HepG2 (cell line): ENCODE measurements around the gene HSPB6. TPM values are rescaled to one million over a fixed set of nuclear protein-coding genes. Genes with fewer than 3 reads are reported as not detected.

ENCODE experiments used
- AGO2 ChIP-seq: fragments of 200-400 bp; formaldehyde crosslinking; optimal IDR thresholded peaks from 2 replicates; pipeline ENCODE3; 2017; ENCODE audit warnings: mild to moderate bottlenecking, low read depth, low read length, moderate library complexity
- ATF5 ChIP-seq: sonication (generic); formaldehyde crosslinking; IDR thresholded peaks from 2 replicates; pipeline ENCODE4 v1.4.0; 2020; ENCODE audit warnings: mild to moderate bottlenecking, low read depth, missing genetic modification reagents
- DDIT3 ChIP-seq: sonication (generic); formaldehyde crosslinking; IDR thresholded peaks from 2 replicates; pipeline ENCODE4 v1.4.0; 2020; ENCODE audit warnings: mild to moderate bottlenecking, missing genetic modification reagents
- FOSL1 ChIP-seq: sonication (generic); formaldehyde crosslinking; IDR thresholded peaks from 2 replicates; pipeline ENCODE4 v1.9.0; 2021; ENCODE audit warnings: missing genetic modification reagents, borderline replicate concordance
- FOXO1 ChIP-seq: sonication (generic); formaldehyde crosslinking; IDR thresholded peaks from 2 replicates; pipeline ENCODE4 v1.4.0; 2020; ENCODE audit warnings: missing genetic modification reagents
- GLMP ChIP-seq: sonication (generic); formaldehyde crosslinking; IDR thresholded peaks from 2 replicates; pipeline ENCODE4 v1.9.0; 2021; ENCODE audit warnings: missing genetic modification reagents, mild to moderate bottlenecking, borderline replicate concordance
- HMG20B ChIP-seq: conservative IDR thresholded peaks from 2 replicates; pipeline ENCODE4 v1.6.1; 2016; ENCODE audit warnings: missing genetic modification reagents, missing compliant biosample characterization
- JARID2 ChIP-seq: sonication (generic); formaldehyde crosslinking; IDR thresholded peaks from 2 replicates; pipeline ENCODE4 v1.8.1; 2023; ENCODE audit warnings: missing genetic modification reagents, inconsistent platforms; ENCODE audit not compliant: insufficient replicate concordance
- KDM3A ChIP-seq: IDR thresholded peaks from 2 replicates; pipeline ENCODE4 v1.6.1; 2018; ENCODE audit warnings: low read depth, missing compliant biosample characterization
- MEIS2 ChIP-seq: sonication (generic); formaldehyde crosslinking; IDR thresholded peaks from 2 replicates; pipeline ENCODE4 v1.9.0; 2021; ENCODE audit warnings: mild to moderate bottlenecking, missing genetic modification reagents
- NFRKB ChIP-seq: fragments of 450-650 bp; IDR thresholded peaks from 2 replicates; pipeline ENCODE4 v1.6.1; 2017
- RBM39 ChIP-seq: fragments of 200-400 bp; formaldehyde crosslinking; IDR thresholded peaks from one replicate; pipeline ENCODE4 v1.6.1; 2018; ENCODE audit warnings: antibody characterized with exemption, mild to moderate bottlenecking, low read depth, low read length; ENCODE audit not compliant: poor library complexity, severe bottlenecking
- SNRNP70 ChIP-seq: fragments of 200-400 bp; formaldehyde crosslinking; IDR thresholded peaks from 2 replicates; pipeline ENCODE4 v1.6.1; 2017; ENCODE audit warnings: mild to moderate bottlenecking, low read depth, low read length, moderate library complexity
- WIZ ChIP-seq: sonication (generic); formaldehyde crosslinking; IDR thresholded peaks from 2 replicates; pipeline ENCODE4 v1.5.1; 2020; ENCODE audit warnings: mild to moderate bottlenecking, missing genetic modification reagents
- ZNF547 ChIP-seq: sonication (generic); formaldehyde crosslinking; IDR thresholded peaks from 2 replicates; pipeline ENCODE4 v1.5.1; 2020; ENCODE audit warnings: mild to moderate bottlenecking, missing genetic modification reagents
- ZNF562 ChIP-seq: sonication (generic); formaldehyde crosslinking; IDR thresholded peaks from 2 replicates; pipeline ENCODE4 v1.8.0; 2022; ENCODE audit warnings: missing genetic modification reagents, borderline replicate concordance
- ZNF572 ChIP-seq: sonication (generic); formaldehyde crosslinking; IDR thresholded peaks from 2 replicates; pipeline ENCODE4 v1.5.1; 2020; ENCODE audit warnings: mild to moderate bottlenecking, missing genetic modification reagents
- ZNF598 ChIP-seq: sonication (generic); formaldehyde crosslinking; IDR thresholded peaks from 2 replicates; pipeline ENCODE4 v1.5.1; 2020; ENCODE audit warnings: mild to moderate bottlenecking, missing genetic modification reagents, borderline replicate concordance
- ZNF768 ChIP-seq: sonication (generic); formaldehyde crosslinking; IDR thresholded peaks from 2 replicates; pipeline ENCODE4 v1.4.0; 2020; ENCODE audit warnings: missing genetic modification reagents
- ZNF772 ChIP-seq: sonication (generic); formaldehyde crosslinking; IDR thresholded peaks from 2 replicates; pipeline ENCODE4 v1.5.0; 2020; ENCODE audit warnings: mild to moderate bottlenecking, missing genetic modification reagents
- ZNF781 ChIP-seq: sonication (generic); formaldehyde crosslinking; IDR thresholded peaks from 2 replicates; pipeline ENCODE4 v1.5.1; 2020; ENCODE audit warnings: borderline replicate concordance, mild to moderate bottlenecking, missing genetic modification reagents; ENCODE audit errors: not compliant biosample characterization
- ZNF788 ChIP-seq: sonication (generic); formaldehyde crosslinking; IDR thresholded peaks from 2 replicates; pipeline ENCODE4 v1.5.0; 2020; ENCODE audit warnings: mild to moderate bottlenecking, missing genetic modification reagents, borderline replicate concordance
- polyA plus RNA-seq, 8 experiments: library from polyadenylated mRNA; depleted of rRNA in 3 of 8; stranded (reverse) in 7 of 8; unstranded in 1 of 8; fragments of >200 nt; fragmentation: Illumina TruSeq in 4 of 8; extraction: Trizol in 4 of 8; gene quantifications; 2 replicates each; pipeline versions ENCODE4 v1.2.1 to v1.2.3, GENCODE V29; 2011 to 2016; ENCODE audit warnings: low read depth in 4 of 8, missing spikeins in 1 of 8, mixed read lengths in 1 of 8; ENCODE audit not compliant: insufficient read depth in 1 of 8
- total RNA-seq, 5 experiments: library from RNA; depleted of rRNA; stranded (reverse); fragments of >200 nt; fragmentation: Illumina TruSeq; extraction: Trizol; gene quantifications; 2 replicates each; pipeline ENCODE4 v1.2.3, GENCODE V29; 2016; ENCODE audit warnings: low read depth in 1 of 5
- TF ChIP-seq, protein P1 (sequence below): sonication (generic); formaldehyde crosslinking; IDR thresholded peaks from 2 replicates; pipeline ENCODE4 v1.9.0; 2022; ENCODE audit warnings: missing genetic modification reagents, mild to moderate bottlenecking, borderline replicate concordance
- TF ChIP-seq, protein P2 (sequence below): sonication (generic); formaldehyde crosslinking; IDR thresholded peaks from 2 replicates; pipeline ENCODE4 v1.8.1; 2023; ENCODE audit warnings: missing genetic modification reagents, mild to moderate bottlenecking, borderline replicate concordance

The HSPB6 gene
- total and polyA plus RNA-seq, 2 of the 13 experiments (the other 11 are each of a cell fraction or from before 2014, with no cell fraction given): 0.18 TPM; not detected in 1

- TF ChIP-seq GLMP (CRISPR knock-in tag) (no peak), ZNF781 (CRISPR knock-in tag) (peak; percentile 68), ZNF572 (CRISPR knock-in tag) (no peak), ZNF768 (CRISPR knock-in tag) (0 out of 2 replicates have a peak, but pooled peaks have one; percentile 9), ZNF562 (CRISPR knock-in tag) (no peak), FOXO1 (CRISPR knock-in tag) (no peak), KDM3A (CRISPR knock-in tag) (no peak), RBM39 (no peak), NFRKB (no peak), ZNF788 (no peak), DDIT3 (no peak), ATF5 (CRISPR knock-in tag) (no peak), WIZ (CRISPR knock-in tag) (no peak), FOSL1 (CRISPR knock-in tag) (no peak), SNRNP70 (no peak), AGO2 (peak; percentile 55), JARID2 (no peak), HMG20B (CRISPR knock-in tag) (no peak), ZNF547 (peak; percentile 71; the same call in 1 of the 2 replicates), ZNF772 (0 out of 2 replicates have a peak, but pooled peaks have one; percentile 19), ZNF598 (CRISPR knock-in tag) (peak; percentile 87; the same call in 1 of the 2 replicates), MEIS2 (no peak)
- TF ChIP-seq, protein P1, sequence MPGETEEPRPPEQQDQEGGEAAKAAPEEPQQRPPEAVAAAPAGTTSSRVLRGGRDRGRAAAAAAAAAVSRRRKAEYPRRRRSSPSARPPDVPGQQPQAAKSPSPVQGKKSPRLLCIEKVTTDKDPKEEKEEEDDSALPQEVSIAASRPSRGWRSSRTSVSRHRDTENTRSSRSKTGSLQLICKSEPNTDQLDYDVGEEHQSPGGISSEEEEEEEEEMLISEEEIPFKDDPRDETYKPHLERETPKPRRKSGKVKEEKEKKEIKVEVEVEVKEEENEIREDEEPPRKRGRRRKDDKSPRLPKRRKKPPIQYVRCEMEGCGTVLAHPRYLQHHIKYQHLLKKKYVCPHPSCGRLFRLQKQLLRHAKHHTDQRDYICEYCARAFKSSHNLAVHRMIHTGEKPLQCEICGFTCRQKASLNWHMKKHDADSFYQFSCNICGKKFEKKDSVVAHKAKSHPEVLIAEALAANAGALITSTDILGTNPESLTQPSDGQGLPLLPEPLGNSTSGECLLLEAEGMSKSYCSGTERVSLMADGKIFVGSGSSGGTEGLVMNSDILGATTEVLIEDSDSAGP (CRISPR knock-in tag): peak; percentile 14; the same call in 1 of the 2 replicates
- TF ChIP-seq, protein P2, sequence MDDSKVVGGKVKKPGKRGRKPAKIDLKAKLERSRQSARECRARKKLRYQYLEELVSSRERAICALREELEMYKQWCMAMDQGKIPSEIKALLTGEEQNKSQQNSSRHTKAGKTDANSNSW: no peak
Observed at GRCh38 chr19:35718345-35719041, 38.3 kb downstream of the HSPB6 start (continued).
